CD4-positive, alpha-beta T cell treated with Interleukin-6 at 100 ng/mL for 8 hours (primary cell): ENCODE measurements around the gene SAMD14.

ENCODE experiments used
- DNase-seq: peaks from one replicate; pipeline ENCODE4 v3.0.0-alpha.2; 2020; ENCODE audit warnings: mixed read lengths, low spot score

The SAMD14 gene

DNA sequence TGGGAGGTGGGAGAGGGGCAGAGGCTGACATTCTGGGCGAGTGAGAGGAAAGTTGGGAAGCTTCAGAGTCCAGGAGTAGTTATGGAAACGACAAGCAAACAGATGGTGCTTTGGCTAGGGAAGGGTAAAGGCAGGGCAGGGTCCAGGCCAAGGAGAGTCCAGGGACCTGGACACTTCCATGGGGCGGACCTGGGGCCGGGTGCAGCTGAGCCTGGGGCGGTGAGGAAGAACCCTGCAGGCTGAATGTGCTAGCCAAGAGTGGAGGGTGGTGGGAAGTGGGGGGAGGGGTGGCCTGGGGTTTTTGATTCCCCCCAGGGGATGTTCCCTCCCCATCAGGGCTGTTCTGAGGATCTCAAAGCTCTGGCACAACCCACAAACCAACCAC, 17.9 kb upstream of the SAMD14 start:
- DNase-seq: no peak

DNA sequence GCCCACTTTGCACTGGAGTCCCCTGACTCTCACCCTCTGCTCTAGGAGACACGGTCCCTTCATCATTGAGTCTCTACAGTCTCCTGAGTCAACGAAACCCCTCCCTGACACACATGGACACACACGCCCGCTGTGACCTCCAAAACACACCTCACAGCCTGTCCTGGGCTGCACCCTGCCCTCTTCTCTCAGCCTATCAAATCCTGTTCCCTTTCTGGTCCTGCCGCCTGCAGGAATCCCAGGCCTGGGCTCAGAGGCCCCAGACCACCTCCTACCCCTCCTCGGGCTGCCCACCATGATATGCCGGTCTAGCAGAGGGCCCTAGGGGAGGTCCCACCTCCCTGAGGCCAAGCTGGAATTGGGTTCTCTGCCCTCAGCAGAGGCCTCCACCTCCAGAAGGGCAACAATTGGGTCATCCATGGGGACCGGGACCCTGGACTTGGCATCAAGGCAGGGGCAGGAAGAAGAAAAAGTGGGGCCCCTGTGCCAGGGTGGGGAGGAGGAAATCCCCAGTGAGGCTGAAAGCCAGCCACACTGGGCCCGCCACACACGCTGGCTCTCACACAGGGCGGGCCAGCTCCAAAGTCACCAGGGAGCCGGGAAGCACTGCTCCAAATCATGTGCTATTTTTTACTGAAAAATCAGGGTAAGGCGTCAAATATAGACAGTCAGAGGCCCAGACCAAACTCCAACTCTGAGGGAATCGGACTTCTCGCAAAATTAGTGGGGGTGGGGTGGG, 17.1 kb upstream of the SAMD14 start:
- DNase-seq: peak; percentile 20

DNA sequence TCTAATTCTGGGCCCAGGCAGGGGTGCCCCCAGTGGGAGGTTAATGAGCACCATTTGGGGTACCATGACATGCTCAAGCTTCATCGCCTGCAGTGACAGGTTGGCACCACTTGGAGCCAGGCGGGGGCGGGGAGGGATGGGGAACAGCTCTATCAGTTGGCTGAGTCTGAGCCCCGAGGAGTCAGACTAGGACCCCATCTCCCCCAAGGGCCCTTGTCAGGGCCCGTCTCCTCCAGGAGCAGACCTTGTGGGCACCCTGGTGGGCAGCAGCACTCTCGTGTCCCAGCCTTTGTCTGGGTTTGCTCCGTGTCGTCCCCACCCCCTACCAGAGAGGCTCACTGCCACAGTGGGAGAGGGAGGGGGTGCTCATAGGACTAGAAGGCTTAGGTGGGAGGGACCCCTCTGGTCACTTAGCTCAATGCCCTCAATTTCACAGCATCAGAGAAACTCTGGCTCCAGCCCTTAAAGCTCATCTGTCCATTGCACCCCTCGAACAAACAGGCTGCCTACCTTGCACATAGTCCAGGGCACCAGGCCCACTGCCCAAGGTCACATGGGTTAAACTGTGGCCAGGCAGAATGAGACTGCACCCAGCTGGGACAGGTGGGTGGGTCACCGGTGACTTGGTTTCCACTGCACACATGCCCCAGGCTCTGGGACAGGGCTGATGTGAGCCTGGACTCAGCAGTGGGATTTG, 16.4 kb upstream of the SAMD14 start:
- DNase-seq: no peak

DNA sequence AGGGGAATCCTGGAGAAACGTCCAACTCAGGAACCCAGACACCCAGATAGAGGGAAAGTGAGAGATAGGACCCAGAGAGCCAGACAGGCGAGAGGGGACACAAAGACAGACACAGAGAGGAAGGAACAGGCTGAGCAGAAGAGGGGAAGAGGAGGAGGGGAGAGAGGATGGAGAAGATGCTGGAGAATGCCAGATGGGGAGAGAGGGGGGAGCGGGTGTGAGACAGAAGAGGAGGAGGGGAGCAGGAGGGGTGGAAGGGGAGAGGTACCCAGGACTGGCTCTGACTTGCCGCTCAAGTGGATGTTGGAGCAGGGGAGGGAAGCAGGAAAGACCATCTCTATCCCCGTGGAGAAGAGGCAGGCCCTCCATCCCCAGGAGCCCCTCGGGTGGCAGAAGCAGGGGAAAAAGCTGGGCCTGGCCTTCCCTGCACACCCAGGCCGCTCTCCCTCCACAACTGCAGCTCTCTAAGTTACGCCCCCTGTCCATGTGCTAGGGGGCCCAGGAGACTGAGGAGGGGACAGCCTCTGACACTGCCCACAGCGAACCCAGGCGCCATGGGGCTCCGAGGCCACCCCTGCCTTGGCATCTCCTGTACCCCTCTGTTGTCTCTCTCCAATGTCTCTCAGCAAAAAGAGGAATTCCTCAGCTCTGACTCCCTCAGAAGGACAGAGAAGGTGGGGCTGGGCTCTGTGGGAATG, 15.7 kb upstream of the SAMD14 start:
- no peak for DNase-seq

DNA sequence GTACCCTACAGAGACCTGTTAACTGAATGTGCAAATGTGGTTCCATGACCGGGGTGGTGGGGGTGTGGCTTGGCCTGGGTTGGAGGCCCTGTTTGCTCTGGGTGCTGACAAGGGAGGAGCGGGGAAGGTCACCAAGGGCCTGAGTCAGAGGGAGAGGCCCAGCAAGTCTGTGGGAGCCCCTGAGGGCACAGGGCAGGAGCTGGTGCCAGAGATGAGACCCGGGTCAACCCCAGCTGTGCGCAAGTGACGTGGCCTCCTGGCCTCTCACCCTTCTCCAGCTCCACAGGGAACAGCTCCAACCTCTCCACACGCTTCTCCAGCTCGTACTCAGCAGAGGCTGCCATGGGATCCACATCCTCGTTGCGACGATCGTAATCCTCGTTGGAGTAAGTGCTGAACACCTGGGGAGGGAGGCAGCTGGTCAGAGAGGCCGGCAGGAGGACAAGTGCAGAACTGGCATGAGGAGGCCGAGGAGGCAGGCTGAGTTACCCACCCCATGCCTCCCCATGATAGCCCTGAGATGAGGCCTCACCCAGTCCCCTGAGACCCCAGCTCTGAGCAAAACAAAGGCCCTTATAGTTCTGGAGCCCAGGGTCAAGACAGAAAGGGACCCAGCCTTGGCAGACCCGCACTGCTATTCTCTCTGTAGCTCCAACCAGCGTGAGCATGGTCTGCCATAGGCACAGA, 15.0 kb upstream of the SAMD14 start:
- no peak for DNase-seq

DNA sequence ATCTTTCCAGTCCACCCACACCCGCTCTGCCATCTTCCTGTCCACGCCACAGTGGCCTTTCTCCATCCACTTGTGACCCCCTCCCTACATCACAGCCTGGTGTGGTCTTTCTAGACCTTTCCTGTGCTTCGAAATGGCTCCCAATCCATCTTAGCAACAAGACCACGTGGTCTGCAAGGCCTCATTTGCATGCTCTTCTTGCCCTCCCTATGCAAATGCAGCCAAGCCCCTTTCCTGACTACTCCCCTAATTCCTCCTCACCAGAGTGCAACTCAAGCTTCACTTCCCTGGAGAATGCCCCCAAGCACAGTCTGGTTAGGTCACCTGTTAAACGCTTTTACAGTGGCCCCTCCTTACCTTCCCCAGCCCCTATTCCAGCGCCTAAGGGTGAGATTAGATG, 14.4 kb upstream of the SAMD14 start:
- no peak for DNase-seq

DNA sequence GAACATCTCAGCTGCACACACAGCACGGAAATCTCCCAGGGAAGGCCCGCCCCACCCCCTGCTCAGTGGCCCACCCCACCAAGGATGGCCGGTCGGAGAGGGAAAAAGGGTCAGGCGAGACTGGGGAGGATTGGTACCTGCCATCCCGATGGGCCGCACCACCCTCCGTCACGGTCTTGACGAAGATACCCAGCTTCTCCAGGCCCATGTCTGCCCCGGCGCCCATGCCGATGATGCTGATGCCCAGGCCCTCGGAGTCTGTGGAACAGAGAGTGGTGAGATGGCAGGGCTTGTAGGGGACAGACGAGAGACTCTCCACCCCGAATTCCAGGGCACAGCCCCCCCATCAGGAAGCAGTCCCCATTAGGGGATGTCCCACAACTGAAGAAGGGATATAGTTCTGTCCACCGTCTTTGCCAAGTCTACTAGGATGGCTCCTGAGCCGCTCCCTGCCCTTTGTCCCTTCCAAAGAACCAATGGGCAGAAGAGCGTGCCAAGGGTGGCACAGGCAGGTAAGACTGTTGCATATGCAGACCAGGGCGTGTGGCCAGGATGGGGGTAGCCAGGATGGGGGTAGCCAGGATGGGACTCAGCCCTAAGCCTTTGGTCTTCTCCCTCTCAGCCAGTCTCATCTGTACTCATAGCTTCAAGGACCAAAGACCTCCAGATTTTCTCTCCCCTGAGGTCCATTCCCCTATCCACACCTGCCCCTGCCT, 13.7 kb upstream of the SAMD14 start:
- no peak for DNase-seq

DNA sequence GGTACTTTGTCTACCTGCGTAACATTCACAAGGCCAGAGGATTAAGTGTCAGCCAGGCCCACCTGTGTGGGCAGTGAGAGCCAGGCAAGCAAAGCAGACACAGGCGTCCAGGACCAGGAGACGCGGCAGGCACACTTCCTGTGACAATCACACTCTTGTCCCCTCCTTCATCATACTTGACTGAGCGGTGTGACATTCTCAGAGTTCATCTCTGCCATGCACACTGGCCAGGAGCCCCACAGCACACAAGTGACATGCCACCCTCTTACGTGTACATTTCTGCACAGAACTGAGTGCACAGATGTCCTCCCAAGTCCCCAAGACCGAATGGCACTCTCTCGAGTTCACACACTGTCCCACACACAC, 11.8 kb upstream of the SAMD14 start:
- peak; percentile 26 for DNase-seq

DNA sequence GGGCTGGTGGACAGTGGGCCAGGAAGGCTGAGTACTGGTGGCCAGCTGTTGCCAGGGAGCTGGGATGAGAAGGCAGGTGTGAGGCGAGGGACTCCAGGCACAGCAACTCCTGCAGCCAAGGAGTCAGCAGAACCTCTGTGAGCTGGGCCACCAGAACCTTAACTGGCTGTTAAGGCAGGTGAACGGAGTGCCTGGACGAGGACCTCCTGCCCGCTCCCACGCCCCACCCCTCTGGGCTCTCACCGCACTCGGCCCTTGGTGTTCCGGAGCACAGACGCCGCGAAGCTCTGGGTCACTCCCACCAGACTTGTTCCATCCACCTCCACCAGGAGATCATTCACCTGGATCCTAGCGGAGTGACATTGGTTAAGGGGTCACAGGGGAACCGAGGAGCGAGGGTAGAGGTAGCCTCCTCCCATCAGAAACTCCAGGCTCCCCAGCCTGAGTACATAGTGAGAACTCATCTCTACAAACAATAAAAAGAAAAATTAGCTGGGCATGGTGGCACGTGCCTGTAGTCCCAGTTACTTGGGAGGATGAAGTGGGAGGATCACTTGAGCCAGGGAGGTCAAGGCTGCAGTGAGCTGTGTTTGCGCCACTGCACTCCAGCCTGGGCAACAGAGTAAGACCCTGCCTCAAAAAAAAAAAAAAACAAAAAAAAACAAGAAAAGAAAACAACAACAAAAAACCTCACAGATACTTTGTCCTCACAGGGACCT, 11.2 kb upstream of the SAMD14 start:
- no peak for DNase-seq

DNA sequence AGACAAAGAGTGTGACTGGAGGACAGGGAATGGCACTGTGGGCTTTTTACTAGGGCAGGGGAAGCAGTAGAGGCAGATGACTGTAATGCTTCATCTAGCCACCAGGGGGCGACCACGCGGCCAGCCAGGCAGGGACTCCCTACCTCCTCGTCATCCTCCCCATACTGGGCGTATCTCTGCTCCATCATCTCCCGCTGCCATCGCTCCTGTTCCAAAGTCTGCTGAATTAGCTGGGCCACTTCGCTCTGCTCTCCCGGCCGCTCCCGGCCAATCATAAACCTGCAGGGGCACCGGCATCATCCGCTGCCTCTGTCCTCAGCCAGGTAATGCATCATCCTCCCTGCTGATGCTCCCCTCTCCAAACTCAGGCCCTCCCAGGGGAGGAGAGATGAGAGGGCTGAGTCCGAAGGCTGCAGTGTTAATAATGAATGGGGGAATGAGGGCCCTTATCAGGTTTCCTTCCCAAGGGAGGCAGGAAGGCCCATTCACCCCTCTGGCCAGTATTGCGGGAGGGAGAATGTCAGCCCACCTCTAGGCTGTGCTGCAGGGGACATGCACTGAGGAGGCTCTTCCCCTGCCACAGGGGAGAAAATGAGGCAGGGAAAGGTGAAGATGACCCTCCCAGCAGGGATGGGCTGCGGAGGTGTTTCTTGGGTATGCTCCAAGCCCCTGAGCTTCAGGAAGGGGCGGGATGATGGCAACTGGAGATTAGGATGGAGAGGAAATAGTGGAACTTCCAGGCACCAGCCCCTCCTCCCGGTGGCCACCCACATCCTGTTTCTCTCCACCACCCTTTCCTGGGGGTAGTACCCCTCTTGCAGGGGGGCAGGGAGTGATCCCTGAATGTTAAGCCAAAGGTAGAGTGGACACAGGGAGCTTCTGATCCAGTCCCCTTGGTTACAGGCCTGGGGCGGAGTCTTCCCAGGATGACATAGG, 10.3 kb upstream of the SAMD14 start:
- peak; percentile 80 for DNase-seq

DNA sequence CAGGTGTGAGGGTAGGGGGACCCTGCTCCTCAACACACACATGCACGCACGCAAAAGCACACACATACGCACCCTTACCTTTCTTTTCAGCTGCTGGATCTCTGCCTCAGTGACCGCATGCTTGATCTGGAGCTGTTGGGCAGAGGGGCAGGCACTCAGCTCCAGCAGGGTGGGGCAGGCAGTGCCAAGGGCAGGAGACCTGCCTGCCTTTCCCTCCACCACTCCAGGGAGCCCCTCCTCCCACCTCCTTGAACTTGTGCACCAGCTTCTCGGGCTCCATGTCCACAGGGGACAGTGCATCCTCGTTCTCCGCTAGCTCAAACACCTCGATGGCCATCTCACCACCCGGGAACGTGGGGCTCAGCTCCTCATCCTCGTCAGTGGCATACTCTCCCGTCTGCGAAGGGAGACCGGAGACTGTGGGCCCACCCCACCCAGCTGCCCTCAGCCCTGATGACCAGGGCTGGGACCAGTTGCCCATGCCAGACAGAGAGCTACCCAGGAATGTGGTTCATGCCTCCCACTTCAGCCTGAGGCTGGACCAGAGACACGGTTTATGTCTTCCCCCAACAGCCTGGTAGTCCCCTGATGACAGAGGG, 9.3 kb upstream of the SAMD14 start:
- DNase-seq: no peak

DNA sequence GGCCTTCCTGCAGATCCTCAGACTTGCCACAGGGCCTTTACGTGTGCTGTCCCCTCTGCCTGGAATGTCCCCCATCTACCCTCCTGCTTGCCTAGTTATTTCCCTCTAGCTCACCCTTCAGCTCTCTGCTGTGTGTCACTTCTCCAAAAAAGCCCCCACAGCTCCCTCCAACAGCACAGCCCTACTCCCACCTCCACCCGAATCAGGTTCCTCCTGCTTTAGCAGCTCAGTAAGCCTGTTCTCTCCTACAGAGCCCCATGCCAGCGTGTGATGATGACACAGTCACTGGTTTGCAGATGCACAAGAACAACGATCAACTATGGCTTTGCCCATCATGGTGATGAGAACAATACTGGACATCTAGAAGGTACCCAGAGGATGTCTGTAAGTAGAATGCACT, 7.1 kb upstream of the SAMD14 start:
- DNase-seq: no peak

DNA sequence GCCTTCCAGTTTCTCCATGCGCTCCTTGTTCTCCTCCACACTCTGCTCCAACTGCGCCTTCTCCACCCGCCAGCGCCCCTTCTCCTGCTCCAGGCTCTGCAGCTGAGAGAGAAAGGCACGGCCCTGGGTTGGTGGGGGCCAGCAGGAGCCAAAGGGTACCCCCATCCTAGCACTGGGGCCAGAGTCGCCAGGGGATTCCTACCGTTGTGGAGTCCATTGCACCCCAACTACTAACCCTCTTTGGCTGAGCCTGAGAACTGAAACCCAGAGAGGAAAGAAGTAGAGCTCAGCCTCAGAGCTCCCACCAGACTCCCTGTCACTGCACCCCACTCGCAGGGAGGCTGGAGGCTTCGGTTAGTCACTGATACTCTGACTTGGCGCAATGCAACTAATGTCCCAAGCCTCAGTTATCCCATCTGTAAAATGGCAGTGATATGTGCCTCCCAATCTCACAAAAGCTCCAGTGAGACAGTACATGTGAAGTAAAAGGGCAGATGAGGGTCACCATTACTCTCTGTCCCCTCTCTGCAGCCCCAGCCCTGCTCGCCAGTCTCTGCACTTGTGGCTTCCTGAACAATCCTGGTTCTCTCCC, 6.2 kb upstream of the SAMD14 start:
- no peak for DNase-seq

DNA sequence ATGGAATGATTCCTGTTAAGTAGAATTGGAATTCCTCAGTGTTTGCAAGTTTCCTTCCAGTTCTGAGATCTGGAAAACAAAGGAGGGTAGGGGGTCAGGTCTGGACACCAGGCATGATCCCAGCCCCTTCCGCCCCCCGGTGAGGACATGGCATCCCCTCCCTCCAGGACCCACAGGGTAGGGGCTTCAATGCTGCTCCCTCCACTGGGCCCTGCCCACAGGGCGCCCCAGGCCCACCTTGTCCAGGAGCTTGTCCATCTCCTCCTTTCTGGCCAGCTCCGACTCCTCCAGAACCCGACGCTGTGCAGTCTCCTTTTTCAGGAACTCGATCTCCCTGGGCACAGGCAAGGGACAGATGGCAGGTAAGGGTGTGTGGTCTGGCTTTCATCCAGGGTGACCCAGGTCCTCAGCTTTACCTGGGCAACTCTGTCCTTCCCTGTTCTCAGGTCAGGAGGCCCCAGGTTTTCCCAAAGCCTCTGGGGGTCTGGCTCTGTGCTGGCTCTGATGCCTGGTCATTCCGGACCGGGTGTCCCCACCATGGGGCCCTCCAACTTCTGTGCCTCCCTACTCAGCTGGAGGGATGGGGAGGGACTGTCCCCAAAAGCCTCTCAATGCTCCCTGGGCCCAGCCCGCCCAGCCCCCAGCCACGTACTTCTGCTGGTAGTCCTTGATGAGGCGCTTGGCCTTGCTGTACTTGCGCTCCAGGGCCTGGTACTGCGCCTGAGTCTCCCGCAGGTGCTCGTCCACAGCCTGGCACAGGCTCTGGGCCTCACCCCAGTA, 5.5 kb upstream of the SAMD14 start:
- no peak for DNase-seq

DNA sequence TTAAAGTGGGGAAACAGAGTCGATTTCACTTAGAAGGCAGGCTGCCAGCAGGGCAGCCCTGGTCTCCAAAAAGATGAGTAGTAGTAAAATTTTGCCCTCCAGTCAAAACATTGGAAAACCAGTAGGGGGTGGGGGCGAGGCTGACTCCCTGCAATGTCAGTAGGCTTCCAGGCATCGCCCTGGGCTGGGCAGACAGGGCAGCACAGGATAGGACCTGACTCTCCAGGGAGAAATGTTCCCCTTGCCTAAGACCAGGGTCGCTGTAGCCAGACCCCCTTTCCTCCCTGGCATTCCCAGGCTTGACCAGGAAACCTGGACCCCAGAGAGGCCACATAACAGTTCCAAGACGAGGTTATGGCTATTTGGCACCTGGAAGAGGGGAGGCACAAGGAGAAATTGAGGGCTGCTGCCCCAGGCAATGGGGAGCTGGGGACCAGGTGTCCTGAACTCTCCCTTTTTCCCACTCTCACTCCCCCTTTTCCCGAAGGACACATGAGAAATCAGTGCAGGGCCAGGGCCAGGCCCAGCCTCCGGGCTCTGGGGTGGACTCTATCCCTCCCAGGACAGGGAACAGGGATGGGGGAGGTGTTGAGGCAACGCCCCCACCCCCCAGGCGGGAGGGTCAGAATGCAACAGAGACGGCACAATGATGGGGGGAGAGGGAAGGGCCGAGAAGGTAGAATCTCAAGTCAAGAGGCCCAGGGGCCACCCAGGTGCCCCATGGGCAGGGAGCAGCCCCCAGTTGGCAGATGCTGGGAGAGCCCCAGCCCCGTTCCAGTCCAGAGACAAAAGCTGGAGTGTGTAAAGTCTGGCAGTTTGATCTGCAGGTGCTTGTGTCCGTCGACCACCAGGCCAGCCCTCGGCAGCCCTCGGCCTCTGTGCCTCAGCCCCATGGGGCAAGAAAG, 4.5 kb upstream of the SAMD14 start:
- no peak for DNase-seq

DNA sequence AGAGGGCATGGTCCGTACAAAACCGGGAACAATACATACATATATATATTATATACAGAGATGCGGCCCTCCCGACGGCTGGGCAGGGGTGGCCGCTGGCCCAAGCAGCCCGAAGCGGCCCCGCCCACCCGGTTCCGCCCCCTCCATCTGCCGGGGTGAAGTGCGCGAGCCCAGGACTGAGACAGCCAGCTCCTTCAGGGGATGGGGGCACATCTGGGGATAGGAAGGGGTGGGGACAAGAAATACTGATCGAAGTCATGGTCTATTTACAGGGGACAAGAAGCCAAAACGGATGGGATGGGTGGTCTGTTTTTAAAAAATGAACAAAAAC, 3.8 kb upstream of the SAMD14 start:
- DNase-seq: no peak

DNA sequence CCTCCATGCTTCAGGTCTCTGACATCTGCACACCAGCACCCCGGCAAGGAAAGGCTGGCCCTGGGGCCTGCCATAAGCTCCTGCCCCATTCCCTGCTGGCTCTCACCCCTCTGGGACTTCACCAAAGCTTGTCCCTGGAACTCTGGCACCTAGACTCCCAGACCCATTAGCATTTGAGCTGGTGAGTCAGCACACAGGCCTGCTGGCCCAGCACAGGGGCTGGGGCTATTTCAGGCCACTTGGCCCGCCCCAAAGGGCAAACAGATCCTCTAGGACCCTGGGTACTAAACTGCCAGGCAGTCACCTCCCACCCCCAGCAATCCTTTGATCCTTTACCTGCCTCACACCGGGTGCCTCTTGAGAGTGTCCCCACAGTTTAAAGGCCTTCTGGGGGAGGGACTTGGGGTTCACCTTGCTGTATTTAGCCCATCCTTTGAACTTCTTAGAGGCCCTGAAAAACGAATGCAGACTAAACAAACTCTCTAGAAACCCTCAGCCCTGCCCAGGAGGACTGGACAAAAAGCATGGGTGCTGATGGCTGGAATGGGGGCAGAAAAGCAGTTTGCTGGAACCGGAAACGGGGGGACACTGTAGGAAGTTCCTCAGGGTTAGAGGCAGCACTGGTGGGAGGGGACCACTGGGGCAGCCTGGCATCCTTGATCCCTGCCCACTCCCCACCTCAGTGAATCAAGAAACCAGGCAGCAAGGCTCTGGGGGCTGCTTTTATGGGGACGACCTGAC, 3.2 kb upstream of the SAMD14 start:
- DNase-seq: no peak
